Measurements from ENCODE around the gene SLC41A2. TPM values are rescaled to one million over a fixed set of nuclear protein-coding genes. Genes with fewer than 3 reads are reported as not detected.
"Not testable (repeated sequence)": the region's sequence is repeated elsewhere in the genome, so short reads cannot be mapped to it uniquely, and the experiment has no call there.

The SLC41A2 gene
- total and polyA plus RNA-seq, 9 donors = 1.3 to 13.4 (median 2.6) TPM

DNA sequence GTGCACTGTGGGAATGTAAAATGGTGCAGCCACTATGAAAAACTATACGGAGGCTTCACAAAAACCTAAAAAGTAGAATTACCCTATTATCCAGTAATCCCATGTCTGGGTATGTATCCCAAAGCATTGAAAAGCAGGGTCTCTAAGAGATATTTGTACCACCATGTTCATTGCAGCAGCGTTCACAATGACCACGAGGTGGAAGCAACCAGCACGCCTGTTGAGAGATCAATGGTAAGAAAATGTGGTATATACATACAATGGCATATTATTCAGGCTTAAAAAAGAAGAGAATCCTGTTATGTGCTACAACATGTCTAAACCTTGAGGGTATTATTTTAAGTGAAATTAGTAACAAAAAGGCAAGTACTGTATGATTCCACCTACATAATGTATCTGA lies 27.1 kb upstream of the SLC41A2 start:
- H3K27me3 ChIP-seq (ENCODE audit: control insufficient read depth, insufficient read depth, low read length) = no peaks in the 10 kb centered on the region
- no peak for DNase-seq
- no peak overlapping the region for H3K4me3 ChIP-seq (ENCODE audit: low read length)
- peaks cover 3% of the 10 kb centered on the region for H3K4me1 ChIP-seq (ENCODE audit: control insufficient read depth, insufficient read depth, low read length)
- no CpG with 5 or more reads among the region's 4 CpGs for WGBS (ENCODE audit: insufficient coverage)
- H3K27ac ChIP-seq (ENCODE audit: low read length) = no peak overlapping the region
- no peaks in the 10 kb centered on the region for H3K9me3 ChIP-seq (replicated peaks; ENCODE audit: control insufficient read depth, low read depth, low read length)
- peaks cover 2% of the 10 kb centered on the region for H3K36me3 ChIP-seq (ENCODE audit: control insufficient read depth, insufficient read depth, low read length)

DNA sequence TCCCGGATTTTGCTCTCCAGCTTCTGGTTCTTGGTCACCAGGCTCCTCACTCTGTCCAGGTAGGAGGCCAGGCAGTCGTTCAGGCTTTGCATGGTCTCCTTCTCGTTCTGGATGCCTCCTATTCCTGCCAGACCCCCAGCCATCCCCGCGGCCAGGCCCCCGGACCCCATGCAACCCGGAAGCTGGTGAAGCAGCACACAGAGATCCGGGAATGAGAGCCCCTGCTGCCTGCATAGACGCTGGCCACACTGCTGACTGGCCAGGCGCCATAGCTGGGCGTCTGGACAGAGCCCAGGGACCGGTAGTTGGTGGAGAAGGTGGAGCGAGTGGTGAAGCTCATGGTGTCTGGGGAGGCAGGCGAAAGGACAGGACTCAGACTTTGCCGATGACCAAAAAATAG lies 19.6 kb upstream of the SLC41A2 start:
- DNase-seq; H3K9me3 ChIP-seq (replicated peaks; ENCODE audit: control insufficient read depth, low read depth, low read length); H3K27ac ChIP-seq (ENCODE audit: low read length); H3K4me3 ChIP-seq (ENCODE audit: low read length); H3K4me1 ChIP-seq (ENCODE audit: control insufficient read depth, insufficient read depth, low read length); H3K27me3 ChIP-seq (ENCODE audit: control insufficient read depth, insufficient read depth, low read length); H3K36me3 ChIP-seq (ENCODE audit: control insufficient read depth, insufficient read depth, low read length): not testable (repeated sequence)
- 87% methylated on average over 13 of the region's 15 CpGs for WGBS (ENCODE audit: insufficient coverage)

DNA sequence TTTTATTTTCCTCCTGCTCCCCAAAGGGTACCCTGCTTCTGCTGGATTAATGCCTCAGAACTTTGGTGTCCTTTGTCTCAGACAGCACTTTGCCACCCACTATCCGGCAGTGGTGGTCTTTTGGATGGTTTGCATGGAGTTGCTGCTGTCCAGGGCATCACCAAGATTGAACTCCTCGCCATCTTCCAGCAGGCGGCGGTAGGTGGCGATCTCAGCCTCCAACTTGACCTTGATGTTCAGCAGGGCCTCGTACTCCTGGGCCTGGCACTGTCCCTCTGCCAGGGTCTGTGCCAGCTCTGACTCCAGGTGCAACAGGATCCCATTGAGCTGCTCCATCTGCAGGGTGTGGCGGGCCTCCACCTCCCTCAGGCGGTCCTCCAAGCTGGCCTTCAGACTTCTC lies 18.6 kb upstream of the SLC41A2 start:
- 76% methylated on average over 8 of the region's 8 CpGs for WGBS (ENCODE audit: insufficient coverage)

DNA sequence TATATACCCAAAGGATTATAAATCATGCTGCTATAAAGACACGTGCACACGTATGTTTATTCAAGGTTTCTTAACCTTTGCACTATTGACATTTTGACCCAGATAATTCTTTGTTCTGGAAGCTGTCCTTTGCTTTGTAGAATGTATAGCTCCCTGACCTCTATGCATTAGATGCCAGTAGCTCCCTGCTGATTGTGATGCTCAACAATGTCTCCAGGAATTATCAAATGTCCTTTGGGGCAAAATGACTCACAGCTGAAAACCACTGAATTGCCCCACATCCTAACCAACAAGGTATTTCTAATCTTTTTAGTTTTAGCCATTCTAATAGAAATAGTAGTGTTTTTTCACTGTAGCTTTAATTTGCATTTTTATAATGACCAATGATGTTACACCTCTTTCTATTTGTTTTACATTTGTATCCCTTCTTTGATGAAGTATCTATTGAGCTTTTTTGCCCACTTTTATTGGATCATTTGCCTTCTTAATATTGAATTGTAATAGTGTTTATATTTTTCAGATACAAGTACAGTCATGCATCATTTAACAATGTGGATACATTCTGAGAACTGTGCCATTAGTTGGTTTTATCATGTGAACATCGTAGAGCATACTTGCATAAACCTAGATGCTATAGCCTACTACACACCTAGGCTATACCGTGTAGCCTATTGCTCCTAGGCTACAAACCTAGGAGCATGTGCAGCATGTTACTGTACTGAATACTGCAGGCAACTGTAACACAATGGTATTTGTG lies 17.7 kb upstream of the SLC41A2 start:
- Histone ChIP-seq H3K9me3 (replicated peaks; ENCODE audit: control insufficient read depth, low read depth, low read length) (no peaks in the 10 kb centered on the region), H3K36me3 (ENCODE audit: control insufficient read depth, insufficient read depth, low read length) (no peaks in the 10 kb centered on the region), H3K27ac (ENCODE audit: low read length) (no peak overlapping the region), H3K4me3 (ENCODE audit: low read length) (no peak overlapping the region), H3K4me1 (ENCODE audit: control insufficient read depth, insufficient read depth, low read length) (no peaks in the 10 kb centered on the region), H3K27me3 (ENCODE audit: control insufficient read depth, insufficient read depth, low read length) (no peaks in the 10 kb centered on the region)
- DNase-seq = no peak
- no CpG with 5 or more reads among the region's 4 CpGs for WGBS (ENCODE audit: insufficient coverage)

More for the DNA sequence above, 18.6 kb upstream of the SLC41A2 start:
- H3K27ac ChIP-seq (ENCODE audit: low read length) = no peak overlapping the region
- H3K36me3 ChIP-seq (ENCODE audit: control insufficient read depth, insufficient read depth, low read length) = no peaks in the 10 kb centered on the region
- H3K9me3 ChIP-seq (replicated peaks; ENCODE audit: control insufficient read depth, low read depth, low read length) = no peaks in the 10 kb centered on the region
- H3K4me1 ChIP-seq (ENCODE audit: control insufficient read depth, insufficient read depth, low read length) = no peaks in the 10 kb centered on the region
- no peaks in the 10 kb centered on the region for H3K27me3 ChIP-seq (ENCODE audit: control insufficient read depth, insufficient read depth, low read length)
- DNase-seq = no peak
- H3K4me3 ChIP-seq (ENCODE audit: low read length) = no peak overlapping the region

DNA sequence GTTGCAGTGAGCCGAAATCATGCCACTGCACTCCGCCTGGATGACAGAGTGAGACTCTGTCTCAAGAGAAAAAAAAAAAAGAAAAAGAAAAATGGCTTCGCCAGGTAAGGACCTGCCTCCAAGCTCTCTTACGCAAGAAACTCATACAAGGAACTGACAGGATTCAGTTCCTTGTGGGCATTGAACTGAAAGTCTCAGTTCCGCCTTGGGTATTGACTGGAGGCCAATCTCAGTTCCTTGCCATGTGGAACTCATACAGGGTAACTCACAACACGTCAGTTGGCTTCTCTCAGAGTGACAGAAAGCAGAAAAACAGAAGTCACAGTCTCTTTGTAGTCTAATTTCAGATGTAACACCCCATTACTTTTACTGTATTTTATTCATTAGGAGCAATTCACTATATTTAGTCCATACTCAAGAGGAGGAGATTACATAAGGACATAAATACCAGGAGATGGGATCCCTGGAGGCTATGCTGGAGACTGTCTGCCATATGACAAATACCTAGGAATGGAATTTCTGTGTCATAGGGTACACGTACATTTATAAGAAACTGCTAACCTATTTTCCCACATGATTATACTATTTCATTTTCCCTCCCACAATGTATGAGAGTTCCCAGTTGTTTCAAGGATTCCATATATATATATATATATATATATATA lies 16.7 kb upstream of the SLC41A2 start:
- no peaks in the 10 kb centered on the region for H3K4me1 ChIP-seq (ENCODE audit: control insufficient read depth, insufficient read depth, low read length)
- no peaks in the 10 kb centered on the region for H3K9me3 ChIP-seq (replicated peaks; ENCODE audit: control insufficient read depth, low read depth, low read length)
- no peaks in the 10 kb centered on the region for H3K27me3 ChIP-seq (ENCODE audit: control insufficient read depth, insufficient read depth, low read length)
- H3K4me3 ChIP-seq (ENCODE audit: low read length) = no peak overlapping the region
- no peak overlapping the region for H3K27ac ChIP-seq (ENCODE audit: low read length)
- DNase-seq = peak; percentile 80
- no peaks in the 10 kb centered on the region for H3K36me3 ChIP-seq (ENCODE audit: control insufficient read depth, insufficient read depth, low read length)
- WGBS (ENCODE audit: insufficient coverage) = 86% methylated on average over 4 of the region's 7 CpGs

DNA sequence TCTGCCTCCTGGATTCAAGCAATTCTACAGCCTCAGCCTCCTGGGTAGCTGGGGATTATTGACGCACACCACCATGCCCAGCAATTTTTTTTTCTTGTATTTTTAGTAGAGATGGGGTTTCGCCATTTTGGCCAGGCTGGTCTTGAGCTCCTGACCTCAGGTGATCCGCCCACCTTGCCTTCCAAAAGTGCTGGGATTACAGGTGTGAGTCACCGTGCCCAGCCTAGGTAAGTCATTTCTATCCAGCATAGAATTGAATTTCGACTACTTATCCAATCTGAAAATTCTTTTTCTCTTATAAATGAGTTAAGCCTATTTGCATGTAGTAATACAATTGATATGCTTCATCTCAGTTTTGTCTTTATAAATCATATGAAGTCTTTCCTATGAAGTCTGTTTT lies 15.2 kb upstream of the SLC41A2 start:
- no peaks in the 10 kb centered on the region for H3K27me3 ChIP-seq (ENCODE audit: control insufficient read depth, insufficient read depth, low read length)
- no peaks in the 10 kb centered on the region for H3K36me3 ChIP-seq (ENCODE audit: control insufficient read depth, insufficient read depth, low read length)

DNA sequence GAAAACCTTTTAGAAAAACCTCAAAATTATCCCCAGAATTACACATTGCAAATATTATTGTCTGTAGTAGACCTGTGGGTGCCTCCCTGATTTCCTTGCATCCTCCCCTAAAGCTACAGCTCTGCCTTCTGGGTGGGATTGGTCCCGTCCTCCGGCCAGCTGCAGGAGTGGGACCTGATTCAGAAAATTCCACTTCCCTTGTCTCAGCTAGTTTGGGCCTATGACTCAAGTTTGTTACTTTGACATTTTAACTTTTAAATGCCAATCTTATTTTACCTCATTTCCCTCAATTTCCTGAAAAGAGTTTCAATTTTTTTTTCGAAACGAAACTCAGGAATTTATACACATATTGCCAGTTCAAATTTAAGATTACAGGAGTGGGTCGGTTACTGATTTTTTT lies 13.2 kb upstream of the SLC41A2 start:
- Histone ChIP-seq H3K27ac (ENCODE audit: low read length) (no peak overlapping the region), H3K4me1 (ENCODE audit: control insufficient read depth, insufficient read depth, low read length) (no peaks in the 10 kb centered on the region), H3K4me3 (ENCODE audit: low read length) (no peak overlapping the region), H3K27me3 (ENCODE audit: control insufficient read depth, insufficient read depth, low read length) (no peaks in the 10 kb centered on the region), H3K9me3 (replicated peaks; ENCODE audit: control insufficient read depth, low read depth, low read length) (no peaks in the 10 kb centered on the region), H3K36me3 (ENCODE audit: control insufficient read depth, insufficient read depth, low read length) (no peaks in the 10 kb centered on the region)
- 38% methylated on average over 2 of the region's 5 CpGs for WGBS (ENCODE audit: insufficient coverage)
- DNase-seq = peak; percentile 61

More for the DNA sequence above, 15.2 kb upstream of the SLC41A2 start:
- no peak for DNase-seq
- Histone ChIP-seq H3K4me3 (ENCODE audit: low read length) (no peak overlapping the region), H3K4me1 (ENCODE audit: control insufficient read depth, insufficient read depth, low read length) (no peaks in the 10 kb centered on the region), H3K9me3 (replicated peaks; ENCODE audit: control insufficient read depth, low read depth, low read length) (no peaks in the 10 kb centered on the region), H3K27ac (ENCODE audit: low read length) (no peak overlapping the region)
- 100% methylated on average over 1 of the region's 5 CpGs for WGBS (ENCODE audit: insufficient coverage)

DNA sequence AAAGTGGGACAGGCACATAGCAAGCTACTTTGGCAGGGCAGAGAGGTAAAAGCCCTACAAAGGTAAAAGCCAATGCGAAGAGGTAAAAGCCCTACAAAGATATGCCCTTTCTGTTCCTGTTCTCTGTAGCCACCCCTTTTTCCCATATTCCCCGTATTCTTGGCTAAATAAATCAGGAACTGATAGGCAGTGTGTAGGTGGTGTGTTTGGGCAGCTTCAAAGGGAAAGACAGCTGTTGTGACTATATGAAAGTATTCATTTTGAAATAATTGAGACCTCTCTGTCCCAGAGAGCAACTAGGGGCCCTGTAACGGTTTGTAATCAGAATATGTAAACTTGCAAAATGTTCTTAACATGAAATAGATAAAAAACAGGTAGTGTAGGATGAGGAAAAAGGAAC lies 11.3 kb upstream of the SLC41A2 start:
- H3K4me1 ChIP-seq (ENCODE audit: control insufficient read depth, insufficient read depth, low read length) = no peaks in the 10 kb centered on the region
- no CpG with 5 or more reads among the region's 3 CpGs for WGBS (ENCODE audit: insufficient coverage)
- DNase-seq = no peak
- H3K4me3 ChIP-seq (ENCODE audit: low read length) = no peak overlapping the region
- no peaks in the 10 kb centered on the region for H3K36me3 ChIP-seq (ENCODE audit: control insufficient read depth, insufficient read depth, low read length)
- H3K27me3 ChIP-seq (ENCODE audit: control insufficient read depth, insufficient read depth, low read length) = no peaks in the 10 kb centered on the region
- H3K27ac ChIP-seq (ENCODE audit: low read length) = no peak overlapping the region
- H3K9me3 ChIP-seq (replicated peaks; ENCODE audit: control insufficient read depth, low read depth, low read length) = peaks cover 5% of the 10 kb centered on the region

DNA sequence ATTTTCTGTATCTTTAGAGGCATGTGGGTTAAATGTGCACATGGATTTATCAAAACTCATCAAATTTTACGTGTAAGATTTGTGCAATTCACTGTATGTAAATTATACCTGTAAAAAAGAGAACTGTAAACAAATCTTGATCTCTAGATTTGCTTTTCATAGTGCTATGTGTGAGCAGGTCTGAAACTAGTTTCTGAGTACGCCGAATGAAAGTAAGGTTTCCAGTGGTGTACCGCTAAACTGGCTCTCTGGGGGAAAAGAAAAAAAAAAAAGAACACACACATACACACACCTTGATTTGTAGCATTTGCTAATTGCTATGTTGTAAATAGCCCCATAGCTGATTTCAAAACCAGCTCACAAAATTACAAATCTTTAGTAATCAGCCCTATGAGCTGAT lies 8.6 kb upstream of the SLC41A2 start:
- WGBS (ENCODE audit: insufficient coverage) = no CpG with 5 or more reads among the region's 4 CpGs
- Histone ChIP-seq H3K27ac (ENCODE audit: low read length) (no peak overlapping the region), H3K4me3 (ENCODE audit: low read length) (no peak overlapping the region), H3K4me1 (ENCODE audit: control insufficient read depth, insufficient read depth, low read length) (no peaks in the 10 kb centered on the region), H3K27me3 (ENCODE audit: control insufficient read depth, insufficient read depth, low read length) (peaks cover 3% of the 10 kb centered on the region), H3K9me3 (replicated peaks; ENCODE audit: control insufficient read depth, low read depth, low read length) (peaks cover 5% of the 10 kb centered on the region), H3K36me3 (ENCODE audit: control insufficient read depth, insufficient read depth, low read length) (no peaks in the 10 kb centered on the region)
- DNase-seq = no peak

DNA sequence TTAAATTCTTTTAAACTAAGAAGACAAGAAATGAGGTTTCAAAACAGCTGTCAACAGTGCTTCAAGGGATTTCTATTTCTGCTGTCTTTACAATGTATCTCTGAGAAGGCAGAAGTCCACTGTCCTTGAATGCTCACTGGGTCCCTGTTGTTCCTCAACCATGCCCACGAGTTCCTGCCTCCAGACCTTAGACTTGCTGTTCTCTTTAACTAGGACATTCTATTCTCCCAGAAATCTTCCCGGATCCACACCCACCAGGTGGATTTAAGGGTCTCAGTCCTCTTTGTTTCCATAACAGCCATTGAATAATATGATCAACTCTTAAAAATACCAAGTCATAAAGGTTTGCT lies 6.7 kb upstream of the SLC41A2 start:
- H3K36me3 ChIP-seq (ENCODE audit: control insufficient read depth, insufficient read depth, low read length) = no peaks in the 10 kb centered on the region
- H3K4me1 ChIP-seq (ENCODE audit: control insufficient read depth, insufficient read depth, low read length) = no peaks in the 10 kb centered on the region
- no peak overlapping the region for H3K4me3 ChIP-seq (ENCODE audit: low read length)
- H3K27me3 ChIP-seq (ENCODE audit: control insufficient read depth, insufficient read depth, low read length) = peaks cover 7% of the 10 kb centered on the region
- H3K9me3 ChIP-seq (replicated peaks; ENCODE audit: control insufficient read depth, low read depth, low read length) = peaks cover 5% of the 10 kb centered on the region
- no peak overlapping the region for H3K27ac ChIP-seq (ENCODE audit: low read length)
- DNase-seq = no peak
- WGBS (ENCODE audit: insufficient coverage) = 67% methylated on average over 1 of the region's 2 CpGs

Data from muscle of leg (tissue), 11 donors.